LNCaP clone FGC (cell line): ENCODE results near the gene CSRP1.

ENCODE experiments used
- DNase-seq: peaks from one replicate; pipeline ENCODE4 v3.0.0-alpha.2; 2011; ENCODE audit warnings: low read depth
- H3K4me3 ChIP-seq: 2 replicates; pipeline ENCODE4 v1.5.1; 2011; ENCODE audit warnings: mild to moderate bottlenecking, low read depth, low read length, control low read depth
- TF ChIP-seq, protein P1 (sequence below): IDR thresholded peaks from 2 replicates; pipeline ENCODE4 v1.5.1; 2012; ENCODE audit warnings: mild to moderate bottlenecking; ENCODE audit not compliant: control insufficient read depth, insufficient read depth; ENCODE audit errors: extremely low read depth

CSRP1 gene

DNA sequence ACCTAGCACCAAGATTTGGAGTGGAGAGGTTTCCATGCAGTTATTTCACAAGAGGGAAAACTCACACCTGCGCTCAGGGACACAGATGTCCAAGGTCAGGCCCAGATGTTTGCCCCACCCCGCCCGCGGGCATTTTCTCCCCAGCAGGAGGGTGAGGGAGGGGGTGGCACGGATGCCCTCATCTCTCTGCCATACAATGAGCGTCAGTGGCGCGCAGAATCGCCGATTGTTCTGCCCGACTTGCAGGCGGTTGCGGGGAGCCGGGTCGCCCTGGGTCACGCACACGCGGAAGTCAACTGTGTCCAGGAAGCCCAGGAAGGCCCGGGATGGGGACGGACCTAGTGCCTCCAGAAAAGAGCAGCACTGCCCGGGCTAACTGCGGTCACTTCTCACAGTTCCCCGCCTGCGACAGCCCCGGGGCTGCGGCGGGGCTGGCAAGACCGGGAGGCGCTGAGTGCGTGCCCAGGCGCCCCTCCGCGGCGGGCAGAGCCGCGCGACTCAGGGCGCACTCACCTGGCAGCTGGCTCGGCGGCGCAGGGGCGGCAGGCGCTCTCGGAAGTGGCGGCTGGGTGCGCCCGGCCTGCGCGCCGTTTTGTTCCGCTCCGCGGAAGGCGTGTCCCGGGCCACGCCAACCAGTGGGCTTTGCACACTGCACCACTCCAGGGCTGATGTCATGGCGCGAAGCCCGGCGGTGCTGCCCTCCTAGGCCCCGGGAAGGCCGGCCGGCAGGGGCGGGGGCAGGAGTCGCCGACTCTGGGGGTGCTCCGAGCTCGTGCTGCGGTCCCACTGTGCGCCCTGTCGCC, at the start of gene CSRP1:
TSS of gene CSRP1 (minus strand) at position 567 of the 803 bp plus-strand sequence. CDS start 10,820 bp downstream, outside the sequence.
- DNase-seq, result peak; percentile 62
- H3K4me3 ChIP-seq, result peak within 1 kb of the TSS; percentile 81
- TF ChIP-seq, protein P1, sequence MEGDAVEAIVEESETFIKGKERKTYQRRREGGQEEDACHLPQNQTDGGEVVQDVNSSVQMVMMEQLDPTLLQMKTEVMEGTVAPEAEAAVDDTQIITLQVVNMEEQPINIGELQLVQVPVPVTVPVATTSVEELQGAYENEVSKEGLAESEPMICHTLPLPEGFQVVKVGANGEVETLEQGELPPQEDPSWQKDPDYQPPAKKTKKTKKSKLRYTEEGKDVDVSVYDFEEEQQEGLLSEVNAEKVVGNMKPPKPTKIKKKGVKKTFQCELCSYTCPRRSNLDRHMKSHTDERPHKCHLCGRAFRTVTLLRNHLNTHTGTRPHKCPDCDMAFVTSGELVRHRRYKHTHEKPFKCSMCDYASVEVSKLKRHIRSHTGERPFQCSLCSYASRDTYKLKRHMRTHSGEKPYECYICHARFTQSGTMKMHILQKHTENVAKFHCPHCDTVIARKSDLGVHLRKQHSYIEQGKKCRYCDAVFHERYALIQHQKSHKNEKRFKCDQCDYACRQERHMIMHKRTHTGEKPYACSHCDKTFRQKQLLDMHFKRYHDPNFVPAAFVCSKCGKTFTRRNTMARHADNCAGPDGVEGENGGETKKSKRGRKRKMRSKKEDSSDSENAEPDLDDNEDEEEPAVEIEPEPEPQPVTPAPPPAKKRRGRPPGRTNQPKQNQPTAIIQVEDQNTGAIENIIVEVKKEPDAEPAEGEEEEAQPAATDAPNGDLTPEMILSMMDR, result peak; percentile 15; the same call in 1 of the 2 replicates

DNA sequence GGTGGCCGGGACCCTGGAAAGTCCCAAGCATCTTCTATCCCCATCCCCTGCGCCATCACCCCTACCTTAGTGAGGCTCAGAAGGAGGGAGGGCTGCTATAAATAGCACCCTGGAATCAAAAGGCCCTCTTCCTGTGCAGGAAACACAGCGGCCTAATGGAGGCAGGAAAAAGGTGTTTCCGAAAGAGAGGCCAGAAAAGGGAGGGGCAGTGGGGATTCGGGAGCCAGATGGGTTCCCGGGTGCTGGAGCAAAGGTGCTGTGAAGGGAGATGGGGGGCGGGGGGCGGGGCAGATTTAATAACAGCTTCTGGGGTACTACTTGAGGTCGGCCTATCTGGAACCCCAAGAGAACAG, 48.6 kb upstream of the CSRP1 start:
- TF ChIP-seq, protein P1, result no peak
- no peak for DNase-seq

DNA sequence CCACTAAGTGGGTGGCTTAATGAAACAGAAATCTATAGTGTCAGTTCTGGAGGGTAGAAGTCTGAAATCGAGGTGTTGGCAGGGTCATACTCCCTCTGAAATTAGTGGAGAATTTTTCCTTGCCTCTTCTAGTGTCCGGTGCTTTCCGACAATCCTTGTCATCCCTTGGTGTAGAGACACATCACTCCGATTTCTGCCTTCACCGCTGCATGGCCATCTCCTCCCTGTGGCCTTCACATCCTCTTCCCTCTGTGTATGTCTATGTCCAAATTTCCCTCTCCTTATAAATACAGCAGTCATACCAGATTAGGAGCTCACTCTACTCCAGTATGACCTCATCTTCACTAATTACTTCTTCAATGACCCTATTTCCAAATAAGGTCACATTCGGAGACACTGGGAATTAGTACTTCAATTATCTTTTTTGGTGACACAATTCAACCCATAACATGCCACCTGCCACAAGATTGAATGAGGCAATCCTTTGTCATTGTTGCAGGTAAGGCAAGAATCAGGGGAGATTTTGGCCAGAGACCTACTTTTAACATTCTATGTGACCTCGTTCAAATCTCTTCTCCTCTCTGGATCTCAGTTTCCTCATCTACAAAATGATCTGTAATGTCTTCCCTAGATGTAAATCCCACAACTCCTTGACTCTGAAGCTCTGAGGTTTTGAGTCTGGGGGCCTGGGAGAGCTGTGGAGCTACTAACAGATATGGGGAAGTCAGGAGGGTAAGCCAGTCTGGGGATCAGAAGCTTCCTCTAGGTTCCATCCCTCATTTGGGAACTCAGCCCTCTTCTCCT, 48.1 kb upstream of the CSRP1 start:
- no peak overlapping the region for H3K4me3 ChIP-seq
- DNase-seq, result no peak
- TF ChIP-seq, protein P1, result no peak

More for the DNA sequence above, 48.6 kb upstream of the CSRP1 start:
- H3K4me3 ChIP-seq, result no peak overlapping the region

DNA sequence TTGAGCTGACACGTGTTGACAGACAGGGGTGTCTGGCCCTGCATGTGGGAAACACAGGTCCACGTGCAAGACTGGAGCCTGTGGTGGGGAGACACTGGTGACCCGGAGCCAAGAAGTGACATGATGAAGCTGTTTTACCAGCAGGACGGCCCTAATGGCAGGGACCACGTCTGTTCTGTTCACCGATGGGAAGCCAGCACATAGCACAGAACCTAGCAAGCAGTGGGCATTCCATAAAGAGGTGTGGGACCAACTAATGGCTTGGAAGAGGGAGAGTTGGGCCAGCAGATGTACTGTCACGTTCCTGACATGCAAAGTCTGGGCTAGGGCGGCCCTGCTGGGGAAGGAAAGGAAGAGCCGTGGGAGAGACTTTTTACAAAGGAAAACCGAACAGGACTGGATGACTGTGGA, 47.3 kb upstream of the CSRP1 start:
- TF ChIP-seq, protein P1, result no peak

DNA sequence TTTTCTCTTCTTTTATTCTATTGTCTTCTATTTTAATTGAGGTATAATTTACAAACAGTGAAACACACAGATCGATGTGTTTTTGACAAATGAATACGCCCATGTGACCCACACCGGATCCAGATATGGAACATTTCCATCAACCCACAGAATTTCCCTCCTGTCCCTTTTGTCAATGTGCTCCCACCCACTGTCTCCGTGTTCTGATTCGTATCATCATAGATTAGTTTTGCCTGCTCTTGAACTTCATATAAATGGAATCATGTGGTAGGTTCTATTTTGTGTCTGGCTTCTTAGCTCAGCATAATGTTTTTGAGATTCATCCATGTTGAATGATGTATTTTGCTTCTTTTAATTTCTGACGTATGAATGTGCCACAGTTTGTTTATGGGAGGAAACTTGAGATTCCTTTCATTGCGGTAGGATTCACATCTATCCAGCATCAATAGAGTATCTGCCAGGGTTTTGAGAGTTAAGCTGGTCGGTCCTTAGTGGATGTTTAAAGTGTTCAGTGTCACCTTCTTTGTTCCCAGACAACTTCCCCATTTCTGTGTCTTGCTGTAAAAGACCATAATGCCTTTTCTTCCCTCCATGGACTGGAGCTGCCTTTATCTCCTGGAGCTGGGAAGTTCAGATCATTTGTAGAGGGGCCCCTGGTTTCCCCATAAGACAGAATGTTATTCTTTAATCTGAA, 46.7 kb upstream of the CSRP1 start:
- TF ChIP-seq, protein P1, result no peak
- DNase-seq, result no peak
- no peak overlapping the region for H3K4me3 ChIP-seq

More for the DNA sequence above, 47.3 kb upstream of the CSRP1 start:
- no peak for DNase-seq
- no peak overlapping the region for H3K4me3 ChIP-seq

DNA sequence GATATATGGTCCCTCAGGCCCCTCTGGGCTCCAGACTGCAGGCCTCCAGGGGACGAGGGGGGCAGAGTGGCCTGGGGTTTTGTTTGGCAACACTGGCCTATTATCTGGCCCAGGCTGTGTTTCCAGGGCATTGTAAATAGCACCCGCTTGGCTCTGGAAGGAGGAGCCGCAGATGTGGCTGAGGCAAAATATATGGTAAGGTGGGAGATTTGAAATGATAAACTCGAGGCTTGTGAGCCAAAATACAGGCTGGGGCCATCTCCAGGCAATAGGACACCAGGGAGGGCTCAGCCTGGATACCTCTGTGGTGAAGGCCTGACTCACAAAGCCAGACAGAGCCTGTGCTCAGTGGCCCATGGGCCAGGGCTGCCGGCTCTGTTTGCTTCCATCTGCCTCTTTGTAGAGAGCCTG, 46.0 kb upstream of the CSRP1 start:
- no peak overlapping the region for H3K4me3 ChIP-seq
- no peak for DNase-seq
- TF ChIP-seq, protein P1, result no peak
